ENCODE results near the gene CASR.
"Not testable (repeated sequence)": the region's sequence is repeated elsewhere in the genome, so short reads cannot be mapped to it uniquely, and the experiment has no call there.

GRCh38 chr3:122201476-122201875 lies 18.0 kb downstream of the CASR start:
- not testable (repeated sequence) for TF ChIP-seq CTCF, POLR2AphosphoS5, POLR2A (IDR thresholded peaks at IDR 0.05)

All from breast epithelium (tissue), 3 donors.